ENCODE data around the gene NUDT8.

DNA sequence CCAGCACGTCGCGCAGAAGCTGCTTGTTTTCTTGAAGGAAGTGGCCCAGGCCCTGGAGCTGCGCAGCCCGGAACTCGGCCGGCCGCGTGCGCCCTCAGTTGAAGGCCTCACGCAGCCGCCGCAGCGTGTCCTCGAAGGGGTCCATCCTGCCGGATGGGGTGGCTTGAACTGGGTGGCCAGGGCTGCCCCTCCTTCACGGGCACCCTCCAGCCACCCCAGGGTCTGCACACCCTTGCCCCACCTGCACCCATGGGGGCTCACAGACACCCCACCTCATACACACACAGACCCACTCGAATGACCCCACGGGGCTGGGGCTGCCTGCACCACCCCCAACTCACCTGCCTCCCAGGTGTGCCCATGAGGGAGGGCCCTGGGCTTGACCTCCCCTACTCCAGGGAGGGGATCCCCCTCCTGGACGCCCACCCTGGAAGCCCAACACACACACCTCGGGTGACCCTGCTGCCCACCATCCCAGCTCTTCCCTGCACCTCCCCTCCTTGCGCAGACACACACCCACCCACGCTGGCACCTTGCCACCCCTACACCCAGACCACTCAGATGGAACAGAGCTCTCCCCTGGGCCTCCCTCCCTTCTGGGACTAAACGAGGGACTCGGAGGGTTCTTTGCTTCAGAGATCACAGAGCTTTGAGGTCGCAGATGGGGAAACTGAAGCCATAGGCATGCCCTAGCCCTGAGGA lies 37.9 kb upstream of the NUDT8 start:
- TF ChIP-seq POLR2A (IDR thresholded peaks at IDR 0.05; ENCODE audit: low read length) (no peak), GATA1 (IDR thresholded peaks at IDR 0.05; ENCODE audit: low read depth, low read length) (no peak)

All from erythroblast (primary cell).